Fibroblast of skin of right quadriceps (primary cell): ENCODE data around the gene DROSHA.
A peak's percentile ranks its signal among the peaks of the same experiment; 100 is the strongest.
"Not testable (repeated sequence)": the region's sequence is repeated elsewhere in the genome, so short reads cannot be mapped to it uniquely, and the experiment has no call there.

Source experiments
- DNase-seq: peaks from one replicate; pipeline ENCODE4 v3.0.0-alpha.2; 2013

DROSHA gene, protein sequence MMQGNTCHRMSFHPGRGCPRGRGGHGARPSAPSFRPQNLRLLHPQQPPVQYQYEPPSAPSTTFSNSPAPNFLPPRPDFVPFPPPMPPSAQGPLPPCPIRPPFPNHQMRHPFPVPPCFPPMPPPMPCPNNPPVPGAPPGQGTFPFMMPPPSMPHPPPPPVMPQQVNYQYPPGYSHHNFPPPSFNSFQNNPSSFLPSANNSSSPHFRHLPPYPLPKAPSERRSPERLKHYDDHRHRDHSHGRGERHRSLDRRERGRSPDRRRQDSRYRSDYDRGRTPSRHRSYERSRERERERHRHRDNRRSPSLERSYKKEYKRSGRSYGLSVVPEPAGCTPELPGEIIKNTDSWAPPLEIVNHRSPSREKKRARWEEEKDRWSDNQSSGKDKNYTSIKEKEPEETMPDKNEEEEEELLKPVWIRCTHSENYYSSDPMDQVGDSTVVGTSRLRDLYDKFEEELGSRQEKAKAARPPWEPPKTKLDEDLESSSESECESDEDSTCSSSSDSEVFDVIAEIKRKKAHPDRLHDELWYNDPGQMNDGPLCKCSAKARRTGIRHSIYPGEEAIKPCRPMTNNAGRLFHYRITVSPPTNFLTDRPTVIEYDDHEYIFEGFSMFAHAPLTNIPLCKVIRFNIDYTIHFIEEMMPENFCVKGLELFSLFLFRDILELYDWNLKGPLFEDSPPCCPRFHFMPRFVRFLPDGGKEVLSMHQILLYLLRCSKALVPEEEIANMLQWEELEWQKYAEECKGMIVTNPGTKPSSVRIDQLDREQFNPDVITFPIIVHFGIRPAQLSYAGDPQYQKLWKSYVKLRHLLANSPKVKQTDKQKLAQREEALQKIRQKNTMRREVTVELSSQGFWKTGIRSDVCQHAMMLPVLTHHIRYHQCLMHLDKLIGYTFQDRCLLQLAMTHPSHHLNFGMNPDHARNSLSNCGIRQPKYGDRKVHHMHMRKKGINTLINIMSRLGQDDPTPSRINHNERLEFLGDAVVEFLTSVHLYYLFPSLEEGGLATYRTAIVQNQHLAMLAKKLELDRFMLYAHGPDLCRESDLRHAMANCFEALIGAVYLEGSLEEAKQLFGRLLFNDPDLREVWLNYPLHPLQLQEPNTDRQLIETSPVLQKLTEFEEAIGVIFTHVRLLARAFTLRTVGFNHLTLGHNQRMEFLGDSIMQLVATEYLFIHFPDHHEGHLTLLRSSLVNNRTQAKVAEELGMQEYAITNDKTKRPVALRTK (N-terminal part only)

GRCh38 chr5:31531888-31532547 lies at the start of gene DROSHA, which contains the start of gene C5orf22:
Gene DROSHA (minus strand): TSS chr5:31532093. CDS start chr5:31529059, 3,034 bp downstream.
Gene C5orf22 (plus strand): TSS chr5:31532301. CDS start chr5:31532393, 92 bp downstream.
- DNase-seq, result peak; percentile 96

- DNase-seq, result no peak
Observed at GRCh38 chr5:31579558-31579957, 47.7 kb upstream of the DROSHA start.

GRCh38 chr5:31577438-31577837 lies 45.5 kb upstream of the DROSHA start:
- DNase-seq, result no peak

- no peak for DNase-seq
Observed at GRCh38 chr5:31574772-31575171, 42.9 kb upstream of the DROSHA start.

- no peak for DNase-seq
Observed at GRCh38 chr5:31573494-31574142, 41.7 kb upstream of the DROSHA start.

DNA sequence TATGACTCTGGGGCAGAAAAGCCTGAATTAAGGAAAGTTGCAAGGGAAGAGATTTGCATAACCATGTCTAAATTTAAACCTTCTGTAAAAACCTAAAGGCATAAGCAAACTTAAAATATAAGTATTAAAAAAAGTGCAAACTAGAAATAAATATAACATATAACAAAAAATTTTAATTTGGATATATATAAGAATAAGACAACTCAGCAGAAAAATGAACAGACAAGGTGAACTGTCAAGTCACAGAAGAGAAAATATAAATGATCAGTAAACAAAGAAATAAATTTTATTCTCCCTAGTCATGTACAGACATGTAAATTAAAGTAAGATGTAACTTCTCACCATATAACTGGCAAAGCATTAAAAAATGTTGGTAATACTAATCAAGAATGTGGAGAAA lies 37.2 kb upstream of the DROSHA start:
- DNase-seq, result no peak

GRCh38 chr5:31568302-31568835 lies 36.5 kb upstream of the DROSHA start:
- DNase-seq, result no peak

- DNase-seq, result not testable (repeated sequence)
Observed at GRCh38 chr5:31566362-31566761, 34.5 kb upstream of the DROSHA start.

DNA sequence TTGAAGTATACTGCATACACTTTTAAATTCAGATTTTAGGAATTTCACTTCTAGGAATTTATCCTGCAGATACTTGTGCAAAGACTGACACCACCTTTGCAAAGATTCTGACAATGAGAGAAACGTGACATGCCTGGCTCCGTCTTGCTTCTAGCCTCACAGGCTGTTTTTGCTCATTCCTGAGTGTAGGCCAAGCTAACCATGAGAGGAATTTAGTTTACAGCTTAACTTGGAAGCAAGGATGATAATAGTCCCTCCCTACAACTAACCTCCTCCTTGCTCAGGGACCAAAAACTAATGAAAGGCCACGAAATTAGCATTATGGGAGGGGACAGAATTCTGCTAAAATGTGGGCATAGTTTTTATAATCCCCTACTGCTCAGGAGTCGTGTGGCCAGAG lies 31.3 kb upstream of the DROSHA start:
- DNase-seq, result no peak

DNA sequence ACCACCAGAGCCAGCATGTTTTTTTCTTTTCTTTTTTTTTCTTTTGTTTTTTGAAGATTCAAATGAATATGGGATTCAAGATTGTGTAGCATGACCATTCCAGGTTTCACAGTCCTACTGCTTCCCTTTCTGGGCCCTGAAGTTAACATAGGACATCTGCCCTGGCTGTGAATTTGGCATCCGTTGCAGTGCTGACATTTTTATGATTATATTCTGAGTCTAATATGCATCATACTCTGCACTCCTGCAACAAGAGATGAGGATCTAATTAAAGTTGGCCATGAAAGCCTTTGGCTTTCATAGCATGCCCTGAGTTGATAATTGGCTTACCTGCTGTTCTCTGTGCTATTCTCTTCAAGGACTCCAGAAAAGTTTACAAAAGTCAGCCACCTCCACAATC lies 30.1 kb upstream of the DROSHA start:
- peak; percentile 32 for DNase-seq

GRCh38 chr5:31559942-31560341 lies 28.0 kb upstream of the DROSHA start:
- no peak for DNase-seq

GRCh38 chr5:31556461-31556860 lies 24.6 kb upstream of the DROSHA start:
- peak; percentile 25 for DNase-seq

GRCh38 chr5:31554552-31554951 lies 22.7 kb upstream of the DROSHA start:
- no peak for DNase-seq

DNA sequence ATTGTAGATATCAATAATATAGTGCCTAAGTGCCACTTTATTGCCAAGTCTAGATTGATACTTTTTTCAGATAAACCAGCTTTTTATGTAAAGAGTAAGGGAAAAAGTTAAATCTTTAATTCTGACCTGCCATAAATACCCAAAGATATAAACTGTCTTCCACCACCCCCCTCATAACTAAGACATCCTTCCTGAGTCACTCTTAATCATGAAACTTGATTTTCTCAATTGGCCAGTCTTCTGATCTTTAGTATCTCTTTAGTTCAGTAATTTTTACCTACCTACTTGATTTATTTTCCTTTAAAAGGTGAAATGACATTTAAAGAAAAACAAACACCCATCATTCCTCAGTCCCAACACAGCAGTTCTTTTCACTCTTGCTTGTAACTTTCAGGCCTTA lies 22.0 kb upstream of the DROSHA start:
- DNase-seq, result no peak

- no peak for DNase-seq
Observed at GRCh38 chr5:31551878-31552277, 20.0 kb upstream of the DROSHA start.

DNA sequence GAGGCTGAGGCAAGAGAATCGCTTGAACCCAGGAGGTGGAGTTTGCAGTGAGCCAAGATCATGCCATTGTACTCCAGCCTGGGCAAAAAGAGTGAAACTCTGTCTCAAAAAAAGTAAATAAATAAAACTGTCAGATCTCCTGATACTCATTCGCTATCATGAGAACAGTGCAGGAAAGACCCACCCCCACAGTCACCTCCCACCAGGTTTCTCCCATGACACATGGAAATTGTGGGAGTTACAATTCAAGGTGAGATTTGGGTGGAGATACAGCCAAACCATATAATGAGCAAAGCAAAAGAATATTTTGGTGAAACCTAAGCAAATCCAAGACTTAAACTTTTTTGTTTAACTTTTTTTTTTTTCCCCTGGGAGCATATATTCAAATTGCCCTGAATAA lies 17.2 kb upstream of the DROSHA start:
- not testable (repeated sequence) for DNase-seq

GRCh38 chr5:31537851-31538250 lies 6.0 kb upstream of the DROSHA start:
- no peak for DNase-seq

- no peak for DNase-seq
Observed at GRCh38 chr5:31537349-31537748, 5.5 kb upstream of the DROSHA start.

DNA sequence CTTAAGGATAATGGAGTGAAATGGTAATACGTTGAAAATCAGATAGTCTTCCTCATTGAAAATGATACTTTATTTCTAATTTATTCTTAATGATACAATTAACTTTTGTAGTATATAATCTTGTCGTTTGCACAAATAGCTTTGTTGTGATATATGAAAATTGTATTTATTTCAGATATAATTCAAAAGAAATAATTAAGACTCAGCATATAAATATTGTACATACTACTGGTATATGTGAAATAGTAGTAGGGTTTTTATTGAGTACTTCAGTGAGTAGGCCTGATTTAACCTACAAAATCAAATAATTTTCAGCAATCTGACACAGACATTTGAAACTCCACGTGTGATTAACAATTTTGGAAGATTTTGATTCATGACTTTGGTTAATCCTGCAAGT lies 5.0 kb upstream of the DROSHA start:
- no peak for DNase-seq

GRCh38 chr5:31534527-31535046 lies 2.7 kb upstream of the DROSHA start:
- DNase-seq, result no peak

DNA sequence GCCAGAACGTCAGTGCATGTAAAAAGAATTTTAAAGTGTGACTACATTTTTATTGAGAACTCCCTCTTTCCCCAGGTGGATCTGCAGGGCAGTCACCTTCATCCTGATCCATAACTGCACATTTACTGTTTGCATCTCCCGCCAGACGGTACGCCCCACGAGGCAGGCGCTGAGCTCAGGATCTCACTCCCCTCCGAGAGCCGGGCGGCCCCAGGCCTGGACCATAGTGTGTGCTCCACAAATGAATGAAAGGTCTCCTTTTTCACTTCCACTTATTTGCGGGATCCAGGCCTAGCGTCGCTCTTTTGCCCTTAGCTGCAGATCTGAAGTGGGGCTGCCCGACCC lies 378 bp downstream of the DROSHA start:
- no peak for DNase-seq
